ENCODE data around the gene ARL9.

Gene ARL9

DNA sequence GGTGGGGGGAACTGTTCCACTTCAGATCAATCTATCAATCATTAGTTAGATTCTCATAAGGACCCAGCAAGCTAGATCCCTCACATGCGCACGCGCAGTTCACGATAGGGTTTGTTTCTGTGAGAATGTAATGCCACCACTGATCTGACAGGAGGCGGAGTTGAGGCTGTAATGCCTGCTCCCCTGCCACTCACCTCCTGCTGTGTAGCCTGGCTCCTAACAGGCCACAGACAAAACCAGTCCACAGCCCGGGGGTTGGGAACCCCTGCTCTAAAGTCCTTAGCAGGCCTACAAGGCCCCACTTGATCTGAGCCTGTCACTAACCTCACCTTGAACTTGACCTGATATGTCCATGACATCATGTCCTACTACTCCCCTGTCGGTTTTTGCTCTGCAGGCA lies 30.3 kb downstream of the ARL9 start:
- DNase-seq, result no peak
- Histone ChIP-seq H3K36me3 (no peaks in the 10 kb centered on the region), H3K27ac (no peak overlapping the region), H3K9me3 (ENCODE audit: severe bottlenecking) (no peaks in the 10 kb centered on the region), H3K27me3 (ENCODE audit: insufficient read depth, low read depth, severe bottlenecking) (no peaks in the 10 kb centered on the region), H3K4me3 (ENCODE audit: low read depth, low read length) (no peak overlapping the region)
- TF ChIP-seq, protein P1, sequence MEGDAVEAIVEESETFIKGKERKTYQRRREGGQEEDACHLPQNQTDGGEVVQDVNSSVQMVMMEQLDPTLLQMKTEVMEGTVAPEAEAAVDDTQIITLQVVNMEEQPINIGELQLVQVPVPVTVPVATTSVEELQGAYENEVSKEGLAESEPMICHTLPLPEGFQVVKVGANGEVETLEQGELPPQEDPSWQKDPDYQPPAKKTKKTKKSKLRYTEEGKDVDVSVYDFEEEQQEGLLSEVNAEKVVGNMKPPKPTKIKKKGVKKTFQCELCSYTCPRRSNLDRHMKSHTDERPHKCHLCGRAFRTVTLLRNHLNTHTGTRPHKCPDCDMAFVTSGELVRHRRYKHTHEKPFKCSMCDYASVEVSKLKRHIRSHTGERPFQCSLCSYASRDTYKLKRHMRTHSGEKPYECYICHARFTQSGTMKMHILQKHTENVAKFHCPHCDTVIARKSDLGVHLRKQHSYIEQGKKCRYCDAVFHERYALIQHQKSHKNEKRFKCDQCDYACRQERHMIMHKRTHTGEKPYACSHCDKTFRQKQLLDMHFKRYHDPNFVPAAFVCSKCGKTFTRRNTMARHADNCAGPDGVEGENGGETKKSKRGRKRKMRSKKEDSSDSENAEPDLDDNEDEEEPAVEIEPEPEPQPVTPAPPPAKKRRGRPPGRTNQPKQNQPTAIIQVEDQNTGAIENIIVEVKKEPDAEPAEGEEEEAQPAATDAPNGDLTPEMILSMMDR (IDR thresholded peaks at IDR 0.05; ENCODE audit: low read depth, low read length), result no peak

DNA sequence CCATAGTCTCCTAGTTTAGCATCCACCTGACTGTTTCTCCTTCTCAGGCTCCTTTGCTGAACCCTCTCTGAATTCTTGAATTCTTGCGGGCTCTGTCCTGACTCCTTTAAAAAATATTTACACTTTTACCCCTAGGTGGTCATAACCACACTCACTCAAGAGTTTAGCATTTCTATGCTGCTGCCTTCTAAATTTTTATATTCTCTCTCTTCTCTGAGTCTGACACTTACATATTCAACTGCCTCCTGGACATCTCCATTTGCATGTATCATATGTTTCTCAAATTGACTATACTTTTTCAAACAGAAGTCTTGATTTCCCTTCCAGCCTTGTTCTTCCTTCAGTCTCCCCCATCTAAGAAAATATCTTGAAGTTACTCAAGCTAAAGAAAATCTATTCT lies 31.6 kb downstream of the ARL9 start:
- Histone ChIP-seq H3K27me3 (ENCODE audit: insufficient read depth, low read depth, severe bottlenecking) (no peaks in the 10 kb centered on the region), H3K9me3 (ENCODE audit: severe bottlenecking) (no peaks in the 10 kb centered on the region), H3K27ac (no peak overlapping the region), H3K36me3 (no peaks in the 10 kb centered on the region), H3K4me3 (ENCODE audit: low read depth, low read length) (no peak overlapping the region)
- DNase-seq, result no peak
- TF ChIP-seq, protein P1 (IDR thresholded peaks at IDR 0.05; ENCODE audit: low read depth, low read length), result no peak

DNA sequence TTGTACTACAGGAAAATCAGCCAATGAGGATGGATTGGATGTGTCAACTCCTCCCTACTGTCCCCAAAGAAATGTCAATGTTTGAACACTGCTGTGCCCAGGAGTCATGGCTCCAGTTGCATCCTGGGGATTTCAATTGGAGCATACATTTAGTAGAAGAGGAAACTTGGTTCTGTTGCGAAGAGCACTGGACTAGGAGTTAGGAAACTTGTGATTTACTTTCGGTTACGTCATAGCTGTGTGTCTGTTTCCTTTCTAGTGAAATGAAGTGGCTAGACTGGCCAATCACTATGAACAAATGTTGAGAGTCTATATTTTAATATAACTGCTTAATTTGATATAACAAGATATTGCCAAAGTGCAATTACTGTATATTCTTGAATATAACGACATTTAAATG lies 35.2 kb downstream of the ARL9 start:
- Histone ChIP-seq H3K27me3 (ENCODE audit: insufficient read depth, low read depth, severe bottlenecking) (no peaks in the 10 kb centered on the region), H3K4me3 (ENCODE audit: low read depth, low read length) (no peak overlapping the region), H3K36me3 (no peaks in the 10 kb centered on the region), H3K9me3 (ENCODE audit: severe bottlenecking) (no peaks in the 10 kb centered on the region), H3K27ac (no peak overlapping the region)
- TF ChIP-seq, protein P1 (IDR thresholded peaks at IDR 0.05; ENCODE audit: low read depth, low read length), result no peak
- no peak for DNase-seq

DNA sequence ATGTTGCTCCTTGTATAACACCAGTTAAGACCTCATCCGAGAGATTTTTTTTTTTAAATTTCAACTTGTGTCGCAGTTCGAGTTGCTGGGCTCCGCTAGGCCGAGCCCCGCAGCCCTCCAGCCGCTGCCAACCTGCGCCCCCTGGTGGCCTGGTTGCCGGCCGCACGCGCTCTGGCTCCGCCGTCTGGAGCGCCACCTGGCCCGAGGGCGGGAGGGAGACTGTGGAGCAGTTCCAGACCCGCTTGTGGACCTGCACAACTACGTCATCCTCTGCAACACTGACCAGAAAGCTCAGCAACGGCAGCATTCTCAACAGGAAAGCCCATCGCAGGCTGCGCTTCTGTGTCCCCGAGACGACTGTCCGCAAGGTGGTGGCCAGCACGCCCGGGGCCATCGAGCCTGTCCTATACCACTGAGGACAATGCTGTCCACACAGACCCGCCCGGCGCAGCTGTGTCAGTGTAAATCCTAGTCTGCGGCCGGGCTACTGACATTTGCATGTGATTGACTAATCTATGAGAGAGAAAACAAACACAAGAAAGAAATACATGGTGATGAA lies 39.1 kb downstream of the ARL9 start:
- H3K4me3 ChIP-seq (ENCODE audit: low read depth, low read length), result peak overlapping the region; percentile 71
- TF ChIP-seq, protein P1 (IDR thresholded peaks at IDR 0.05; ENCODE audit: low read depth, low read length), result peak; percentile 94
- no peaks in the 10 kb centered on the region for H3K36me3 ChIP-seq
- peak overlapping the region; percentile 60 for H3K27ac ChIP-seq
- DNase-seq, result peak; percentile 91
- H3K9me3 ChIP-seq (ENCODE audit: severe bottlenecking), result no peaks in the 10 kb centered on the region
- no peaks in the 10 kb centered on the region for H3K27me3 ChIP-seq (ENCODE audit: insufficient read depth, low read depth, severe bottlenecking)

DNA sequence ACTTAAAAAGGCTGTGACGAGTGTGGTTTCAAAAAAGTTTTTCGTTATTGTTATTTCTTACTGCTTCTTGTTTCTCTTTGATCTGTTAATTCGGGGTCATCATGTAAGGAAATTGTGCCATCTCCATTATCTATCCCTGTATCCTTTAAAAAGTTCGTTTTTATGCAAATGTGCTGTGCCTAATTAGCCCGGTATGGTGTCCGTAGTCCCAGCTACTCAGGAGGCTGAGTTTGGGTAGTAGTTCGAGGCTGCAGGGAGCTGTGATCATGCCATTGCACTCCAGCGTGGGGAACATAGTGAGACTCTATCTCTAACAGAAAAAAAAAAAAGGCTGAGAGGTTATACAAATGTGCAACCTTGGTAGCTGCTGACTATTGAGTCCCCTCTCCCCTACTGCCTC lies 45.1 kb downstream of the ARL9 start:
- Histone ChIP-seq H3K4me3 (ENCODE audit: low read depth, low read length) (no peak overlapping the region), H3K9me3 (ENCODE audit: severe bottlenecking) (peaks cover 8% of the 10 kb centered on the region), H3K27ac (no peak overlapping the region), H3K36me3 (no peaks in the 10 kb centered on the region), H3K27me3 (ENCODE audit: insufficient read depth, low read depth, severe bottlenecking) (no peaks in the 10 kb centered on the region)
- TF ChIP-seq, protein P1 (IDR thresholded peaks at IDR 0.05; ENCODE audit: low read depth, low read length), result no peak
- DNase-seq, result no peak

DNA sequence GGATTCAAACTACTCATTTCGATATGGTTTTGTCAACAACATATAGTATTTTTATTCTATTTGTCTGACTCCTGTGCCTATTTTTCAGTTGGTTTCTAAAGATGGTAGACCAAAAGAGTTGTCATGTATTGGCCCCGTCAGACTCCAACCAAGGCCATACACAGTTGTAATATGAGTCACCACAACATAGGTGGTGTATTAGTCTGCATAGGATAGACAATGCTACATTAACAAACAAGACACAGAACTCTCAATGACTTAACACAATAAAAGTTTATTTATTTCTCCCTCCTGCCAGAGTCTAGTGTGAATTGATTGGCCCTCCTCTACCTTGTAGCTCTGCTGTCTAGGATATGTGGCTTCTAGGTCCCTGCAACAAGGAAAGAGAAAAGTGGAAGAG lies 45.9 kb downstream of the ARL9 start:
- H3K27me3 ChIP-seq (ENCODE audit: insufficient read depth, low read depth, severe bottlenecking), result no peaks in the 10 kb centered on the region
- H3K36me3 ChIP-seq, result no peaks in the 10 kb centered on the region
- no peak overlapping the region for H3K4me3 ChIP-seq (ENCODE audit: low read depth, low read length)
- H3K9me3 ChIP-seq (ENCODE audit: severe bottlenecking), result peaks cover 8% of the 10 kb centered on the region
- DNase-seq, result no peak
- TF ChIP-seq, protein P1 (IDR thresholded peaks at IDR 0.05; ENCODE audit: low read depth, low read length), result no peak
- H3K27ac ChIP-seq, result no peak overlapping the region

All from WERI-Rb-1 (cell line).